NCI-H2171 (cell line): ENCODE data around the gene FEM1B.
"Not testable (repeated sequence)": the region's sequence is repeated elsewhere in the genome, so short reads cannot be mapped to it uniquely, and the experiment has no call there.

Experiments used
- DNase-seq: peaks from one replicate; lab custom pipeline; 2025; lab: John Stamatoyannopoulos, UW

Gene FEM1B

DNA sequence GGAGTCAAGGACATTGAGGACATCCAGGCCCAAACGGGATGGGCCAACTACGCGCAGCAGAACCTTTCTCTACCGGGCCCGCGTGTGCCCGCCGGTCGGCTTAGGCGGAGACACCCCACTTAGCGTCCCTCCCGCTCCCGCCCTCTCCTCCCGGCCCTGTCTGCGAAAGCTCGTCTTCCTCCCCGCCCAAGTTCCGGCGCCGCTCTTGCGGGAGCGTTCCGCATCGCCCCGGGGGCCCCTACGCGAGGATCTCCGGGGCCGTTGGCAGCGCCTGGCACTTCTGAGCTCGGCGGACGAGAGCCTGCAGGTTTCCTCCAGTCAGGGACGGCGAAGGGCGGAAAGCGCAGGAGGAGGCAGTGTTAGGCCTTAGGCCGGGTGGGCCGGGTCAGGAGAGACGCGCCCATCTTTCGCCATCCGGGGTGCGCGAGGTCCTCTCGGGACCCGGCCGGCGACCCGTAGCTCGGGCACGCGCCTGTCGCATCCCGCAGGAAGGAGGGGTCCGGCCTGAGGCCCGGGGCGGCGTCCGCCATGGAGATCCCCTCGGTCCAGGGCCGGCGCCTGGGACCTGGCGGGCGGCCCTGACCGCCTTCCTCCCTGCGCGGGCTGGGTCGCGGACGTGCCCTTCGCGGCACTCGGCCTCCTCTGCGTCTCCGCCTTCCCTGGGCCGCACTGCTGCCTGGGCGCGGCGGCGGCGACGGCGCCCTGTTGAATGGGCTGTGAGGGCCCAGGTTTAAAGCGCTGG lies at the start of gene FEM1B:
FEM1B (plus strand) TSS at position 143 of the 742 bp plus-strand sequence. CDS start 673 bp downstream, outside the sequence.
- DNase-seq = peak; percentile 93

DNA sequence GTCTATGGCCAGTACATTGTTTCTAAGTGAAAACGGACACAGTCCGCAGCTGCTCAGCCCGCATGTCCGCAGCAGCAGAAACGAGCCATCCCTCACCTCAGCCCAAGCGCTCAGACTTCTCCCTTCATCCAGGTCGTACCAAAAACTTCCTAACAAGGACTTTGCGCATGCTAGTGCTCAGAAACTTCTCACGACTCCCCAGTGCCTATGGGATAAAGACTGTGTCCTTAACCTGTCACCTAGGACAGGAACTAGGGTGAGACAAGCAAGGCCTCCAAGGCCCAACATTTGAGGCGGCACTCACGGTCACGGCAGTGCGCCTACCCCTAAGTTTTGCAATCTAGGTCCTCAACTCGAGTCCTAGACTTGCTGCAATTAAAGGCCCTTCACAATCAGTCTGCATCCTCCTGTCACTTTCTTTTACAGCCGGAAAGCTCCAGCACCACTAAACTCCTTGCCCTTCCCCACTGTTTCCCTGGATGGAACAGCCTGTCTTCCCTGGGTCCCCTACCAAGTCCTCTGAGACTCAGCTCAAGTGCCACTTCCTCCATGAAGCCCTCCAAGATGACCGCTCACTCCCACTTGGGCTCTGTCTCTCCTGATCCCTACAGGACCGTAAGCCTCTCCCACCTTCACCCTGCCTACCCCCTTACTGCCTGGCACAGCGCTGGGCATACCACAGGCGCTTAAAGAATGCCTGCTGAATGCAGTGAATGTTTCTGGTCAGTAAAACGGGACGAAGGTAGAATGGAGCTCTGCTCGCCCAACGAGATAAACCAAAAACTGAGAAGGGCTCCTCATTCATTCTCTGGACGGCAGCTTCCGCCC lies 49.2 kb upstream of the FEM1B start:
- DNase-seq = no peak

DNA sequence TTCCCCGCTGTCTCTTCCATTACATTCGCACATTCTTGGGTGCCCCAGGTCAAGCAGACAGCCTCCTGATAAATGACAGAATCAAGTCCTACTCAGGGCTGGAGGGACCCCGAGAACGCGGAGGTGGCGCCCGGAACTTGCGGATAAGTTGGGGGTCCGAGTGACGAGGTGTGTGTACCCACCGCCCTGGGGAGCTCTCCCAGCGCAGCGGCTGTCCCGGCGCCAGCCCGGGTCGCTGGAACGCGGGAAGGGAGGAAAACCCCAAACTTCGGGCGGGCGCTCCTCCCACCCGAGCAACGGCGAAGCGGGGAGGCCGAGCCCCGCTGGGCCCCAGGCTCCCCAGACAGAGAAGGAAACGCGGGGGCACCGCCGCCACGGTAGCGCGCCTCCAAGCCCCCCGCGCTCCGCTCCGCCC lies 48.6 kb upstream of the FEM1B start:
- DNase-seq = no peak

DNA sequence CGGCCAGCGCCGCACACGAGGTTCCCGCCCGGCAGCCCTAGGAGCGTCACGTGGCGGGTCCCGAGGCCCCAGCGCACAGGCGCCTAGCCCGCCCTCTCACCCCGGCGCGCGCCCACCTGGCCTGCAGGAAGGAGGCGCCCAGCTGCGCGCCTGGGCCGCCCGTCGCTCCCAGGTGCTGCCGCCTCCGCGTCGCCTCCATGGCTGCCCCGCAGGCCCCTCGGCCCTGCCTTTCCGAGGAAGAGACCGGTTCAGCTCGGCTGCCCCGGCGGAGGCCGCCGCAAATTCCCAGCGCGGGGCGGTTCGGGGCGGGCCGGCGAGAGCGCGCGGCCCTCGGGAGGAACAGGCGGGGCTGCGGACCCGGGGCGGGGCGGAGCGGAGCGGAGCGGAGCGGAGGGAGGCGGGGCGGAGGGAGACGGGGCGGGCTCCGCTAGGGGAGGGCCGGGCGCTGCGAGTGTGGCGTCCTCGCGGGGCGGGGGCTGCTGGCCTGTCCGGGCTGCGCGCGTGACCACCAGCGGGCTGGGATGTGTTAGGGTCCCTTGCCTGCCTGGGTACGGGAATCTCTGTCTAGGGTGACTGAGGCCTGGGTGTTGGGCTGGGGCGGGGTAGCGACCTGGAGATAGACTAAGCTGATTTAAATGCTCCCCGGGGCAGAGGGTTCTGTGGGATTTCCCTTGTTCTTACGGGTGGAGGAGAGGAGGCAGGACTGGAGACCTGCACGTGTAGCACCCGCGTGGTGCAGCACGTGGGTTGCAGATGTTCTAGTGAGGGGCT lies 48.0 kb upstream of the FEM1B start, which contains the start of gene CLN6:
CLN6 (minus strand) TSS at position 343 of the 771 bp plus-strand sequence; CDS start at position 199, 144 bp downstream.
- peak; percentile 89 for DNase-seq

DNA sequence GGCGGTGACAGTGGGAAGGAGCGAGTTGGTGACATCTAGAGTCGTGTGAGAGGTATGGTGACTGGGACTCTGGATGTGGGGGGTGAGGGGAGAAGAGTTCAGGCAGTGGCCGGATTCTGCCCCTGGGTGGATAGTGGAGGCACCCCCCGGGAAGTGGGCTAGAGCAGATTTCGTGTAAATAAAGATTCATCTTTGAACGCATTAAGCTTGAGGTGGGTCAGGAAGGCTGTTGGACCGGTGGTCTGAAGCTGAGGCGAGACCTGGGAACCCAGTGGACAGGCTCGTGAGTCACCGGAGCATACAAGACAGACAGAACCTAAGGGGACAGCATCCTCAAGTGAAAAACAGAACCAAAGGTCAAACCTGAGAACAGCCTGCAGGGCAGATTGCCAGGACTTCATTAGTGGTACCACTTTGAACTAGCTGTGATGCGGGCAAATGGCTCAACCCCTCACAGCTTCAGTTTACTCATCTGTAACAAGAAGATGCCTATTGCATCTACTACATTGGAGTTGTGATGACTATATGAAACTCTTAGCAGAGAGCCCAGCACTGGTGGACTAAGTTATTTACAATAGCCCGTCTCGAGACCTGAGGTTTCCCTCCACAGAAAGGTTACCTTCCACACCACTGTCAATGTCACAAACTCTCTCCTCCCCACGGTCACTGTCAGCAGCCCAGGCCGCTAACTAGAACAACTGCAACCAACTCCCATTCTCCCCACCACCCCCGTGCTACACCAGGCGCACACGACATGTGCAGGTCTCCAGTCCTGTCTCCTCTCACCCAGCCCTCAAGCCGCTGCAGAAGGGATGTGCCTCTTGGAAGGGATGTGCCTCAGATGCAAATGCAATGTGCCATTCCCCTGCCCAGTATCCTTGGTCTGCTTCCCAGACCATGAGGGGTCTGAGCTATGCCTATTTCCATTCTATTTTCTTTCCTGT lies 47.1 kb upstream of the FEM1B start:
- DNase-seq = peak; percentile 13

DNA sequence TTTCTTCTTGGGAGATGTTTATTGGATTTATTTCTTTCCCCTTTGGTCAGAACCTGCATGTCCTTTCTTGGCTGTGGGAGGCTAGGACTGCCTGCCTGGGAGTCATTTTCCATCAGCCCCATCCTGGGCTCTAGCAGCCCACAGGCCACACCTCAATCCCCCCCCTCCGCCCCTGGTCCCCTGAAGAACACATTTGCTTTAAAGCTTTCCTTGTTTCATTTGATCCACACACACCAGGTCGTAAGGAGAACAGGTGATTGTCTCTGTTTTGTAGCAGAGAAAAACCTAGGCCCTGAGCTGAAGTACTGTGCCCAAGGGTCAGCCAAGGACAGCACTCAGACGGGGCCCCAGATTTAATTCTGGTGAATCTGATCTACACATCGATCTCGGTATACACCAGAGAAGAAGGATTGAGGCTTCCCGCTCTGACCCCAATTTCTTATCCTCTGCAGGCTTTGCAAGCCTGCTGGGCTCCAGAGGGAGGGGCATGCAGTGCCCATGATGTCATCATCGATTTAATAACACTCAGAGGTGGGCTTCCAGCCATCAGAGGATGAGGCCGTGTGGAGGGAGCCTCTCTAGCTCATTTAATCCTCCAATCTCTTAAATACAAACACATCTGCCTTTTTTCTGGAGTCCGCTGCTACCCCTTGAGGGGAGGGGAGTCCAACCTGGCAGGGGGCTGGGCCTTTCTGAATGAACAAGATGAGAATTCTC lies 46.3 kb upstream of the FEM1B start:
- no peak for DNase-seq

DNA sequence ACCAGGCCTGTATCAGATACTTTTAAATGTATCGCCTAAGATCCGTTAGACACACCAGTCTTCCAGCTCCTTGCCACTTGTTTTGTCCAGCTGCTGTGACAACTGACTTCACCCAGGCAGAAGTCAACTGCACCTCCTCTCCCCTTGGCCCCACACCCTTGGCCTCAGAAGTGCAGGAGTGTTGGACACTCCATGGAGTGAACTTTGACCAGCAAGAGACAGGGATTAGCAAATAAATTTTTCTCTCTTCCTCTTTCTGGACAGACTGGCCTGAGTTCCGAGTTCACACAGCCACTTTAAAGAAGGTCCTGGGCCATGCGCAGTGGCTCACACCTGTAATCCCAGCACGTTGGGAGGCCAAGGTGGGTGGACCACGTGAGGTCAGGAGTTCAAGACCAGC lies 45.1 kb upstream of the FEM1B start:
- DNase-seq = no peak

DNA sequence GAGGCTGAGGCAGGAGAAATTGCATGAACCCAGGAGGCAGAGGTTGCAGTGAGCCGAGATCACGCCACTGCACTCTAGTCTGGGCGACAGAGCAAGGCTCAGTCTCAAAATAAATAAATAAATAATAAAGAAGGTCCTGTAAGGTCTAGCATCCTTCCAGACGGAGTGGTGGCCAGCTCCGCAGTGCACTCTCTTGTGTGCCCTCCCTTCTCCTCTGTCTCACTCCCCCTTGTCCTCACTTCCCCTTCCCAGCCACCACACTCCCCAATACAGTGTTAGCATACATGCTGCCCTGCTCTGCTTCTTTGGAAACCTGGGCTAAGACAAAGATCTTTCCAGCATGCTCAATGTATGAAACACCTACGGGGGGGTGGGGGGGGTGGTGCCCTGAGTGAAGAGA lies 44.6 kb upstream of the FEM1B start:
- no peak for DNase-seq

DNA sequence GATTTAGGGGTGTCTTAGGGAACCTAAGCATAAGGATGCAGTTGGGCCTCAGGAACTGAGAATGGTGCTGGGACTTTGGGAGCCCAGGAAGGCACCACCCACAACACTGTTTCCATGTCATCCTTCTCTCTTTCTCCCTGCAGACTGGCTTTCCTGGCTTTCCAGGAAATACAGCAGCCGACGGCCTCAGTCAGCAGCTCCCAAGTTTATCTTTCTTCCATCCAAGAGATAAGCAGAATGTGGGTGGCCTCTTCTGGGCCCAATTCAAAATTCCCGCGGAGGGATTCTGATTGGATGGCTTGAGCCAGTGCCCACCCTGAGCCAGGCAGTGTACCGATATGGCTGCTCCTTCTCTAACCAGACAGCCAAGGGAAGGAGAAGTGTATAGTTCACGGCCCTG lies 43.5 kb upstream of the FEM1B start:
- DNase-seq = no peak

DNA sequence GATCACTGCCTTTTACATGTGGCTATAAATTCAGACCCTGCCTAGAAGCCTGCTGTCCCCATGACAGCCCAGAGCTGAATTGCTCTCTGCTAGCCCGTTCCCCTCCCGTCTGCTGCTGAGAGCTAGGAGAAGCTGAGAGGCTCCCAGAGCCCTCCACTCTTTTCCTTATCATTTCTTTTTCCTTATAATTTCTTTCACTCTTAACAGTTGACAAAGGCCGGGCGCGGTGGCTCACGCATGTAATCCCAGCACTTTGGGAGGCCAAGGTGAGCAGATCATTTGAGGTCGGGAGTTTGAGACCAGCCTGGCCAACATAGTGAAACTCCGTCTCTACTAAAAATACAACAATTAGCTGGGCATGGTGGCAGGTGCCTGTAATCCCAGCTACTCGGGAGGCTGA lies 43.0 kb upstream of the FEM1B start:
- DNase-seq = not testable (repeated sequence)

DNA sequence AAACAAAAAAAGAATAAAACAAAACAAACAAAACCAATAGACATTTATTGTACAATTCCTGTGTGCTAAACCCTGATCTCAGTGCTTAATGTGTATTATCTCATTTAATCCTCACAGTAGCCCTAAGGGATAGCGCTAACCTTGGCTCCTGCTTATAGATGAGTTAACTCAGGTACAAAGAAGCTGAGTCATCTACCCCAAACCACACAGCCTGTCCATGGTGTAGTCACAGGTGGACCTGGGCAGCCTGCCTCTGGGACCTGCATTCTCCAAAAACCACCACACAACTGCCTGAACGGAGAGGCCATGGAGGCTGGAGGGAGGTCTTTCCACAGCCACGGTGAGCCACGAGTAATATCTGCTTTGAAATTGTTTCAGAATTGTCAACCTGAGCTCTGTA lies 42.5 kb upstream of the FEM1B start:
- DNase-seq = no peak

DNA sequence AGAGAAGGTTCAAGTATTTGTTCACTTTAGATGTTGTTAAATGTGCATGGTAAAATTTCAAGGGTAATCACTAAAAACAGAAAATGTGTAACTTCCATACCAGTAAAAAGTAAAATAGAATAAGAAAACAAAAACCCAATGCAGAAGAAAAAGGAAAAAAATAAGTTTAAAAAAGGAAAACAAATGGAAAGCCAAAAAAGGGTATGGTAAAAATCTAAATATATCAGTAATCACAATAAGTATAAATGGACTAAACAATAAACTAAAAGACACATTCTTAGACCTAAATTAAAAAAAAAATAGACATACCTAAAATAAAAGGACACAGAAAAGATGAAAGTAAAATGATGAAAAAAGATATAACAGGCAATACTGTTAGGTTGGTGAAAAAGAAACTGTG lies 38.5 kb upstream of the FEM1B start:
- DNase-seq = no peak

DNA sequence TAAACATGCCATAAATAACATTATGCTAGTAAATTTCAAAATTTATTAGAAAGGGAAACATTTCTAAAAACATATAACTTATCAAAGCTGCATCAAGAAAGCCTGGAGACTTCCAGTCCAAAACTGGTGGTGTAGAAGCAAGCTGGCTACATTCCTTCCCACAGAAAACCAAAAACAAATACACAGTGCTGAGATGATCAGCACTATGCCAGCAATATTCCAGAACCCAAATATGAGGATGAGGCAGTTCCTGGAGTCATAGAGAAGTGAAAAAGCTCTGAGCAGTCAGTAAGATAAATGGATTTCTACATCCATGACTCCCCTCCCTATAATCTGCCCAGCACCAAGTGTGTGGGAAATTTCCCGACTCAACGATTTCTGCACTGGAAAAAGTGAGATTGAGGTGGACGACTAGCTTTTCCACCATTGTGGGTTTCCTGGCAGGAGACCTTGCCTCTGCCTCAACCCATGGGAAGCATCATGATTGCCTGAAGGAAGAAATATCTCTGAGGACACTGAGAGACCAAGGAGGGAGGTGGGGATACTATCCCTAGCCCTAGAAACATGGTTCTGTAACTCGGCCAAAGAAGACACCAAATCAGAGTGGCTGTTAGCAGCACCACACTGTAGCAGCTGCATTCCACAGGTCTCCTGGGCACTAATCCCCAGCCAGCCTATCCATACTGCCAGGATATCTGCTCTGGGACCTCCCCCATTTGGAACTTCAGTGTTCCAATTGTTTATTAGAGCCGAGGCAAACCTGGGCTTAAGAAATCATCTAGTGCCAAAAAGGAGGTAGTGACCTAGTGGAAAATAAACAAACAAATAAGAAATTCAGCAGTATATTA lies 36.2 kb upstream of the FEM1B start:
- DNase-seq = no peak

DNA sequence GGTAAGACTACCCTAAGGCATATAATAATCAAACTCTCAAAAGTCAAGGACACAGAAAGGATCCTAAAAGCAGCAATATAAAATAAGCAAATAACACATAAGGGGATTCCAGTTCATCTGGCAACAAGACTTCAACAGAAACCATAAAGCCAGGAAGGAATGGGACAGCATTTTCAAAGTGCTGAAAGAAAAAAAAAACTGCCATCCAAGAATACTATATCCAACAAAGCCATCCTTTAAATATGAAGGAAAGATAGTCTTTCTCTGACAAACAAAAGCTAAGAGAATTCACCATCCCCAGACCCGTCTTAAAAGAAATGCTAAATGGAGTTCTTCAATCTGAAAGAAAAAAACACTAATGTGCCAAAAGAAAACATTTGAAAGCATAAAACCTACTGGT lies 33.3 kb upstream of the FEM1B start:
- no peak for DNase-seq

DNA sequence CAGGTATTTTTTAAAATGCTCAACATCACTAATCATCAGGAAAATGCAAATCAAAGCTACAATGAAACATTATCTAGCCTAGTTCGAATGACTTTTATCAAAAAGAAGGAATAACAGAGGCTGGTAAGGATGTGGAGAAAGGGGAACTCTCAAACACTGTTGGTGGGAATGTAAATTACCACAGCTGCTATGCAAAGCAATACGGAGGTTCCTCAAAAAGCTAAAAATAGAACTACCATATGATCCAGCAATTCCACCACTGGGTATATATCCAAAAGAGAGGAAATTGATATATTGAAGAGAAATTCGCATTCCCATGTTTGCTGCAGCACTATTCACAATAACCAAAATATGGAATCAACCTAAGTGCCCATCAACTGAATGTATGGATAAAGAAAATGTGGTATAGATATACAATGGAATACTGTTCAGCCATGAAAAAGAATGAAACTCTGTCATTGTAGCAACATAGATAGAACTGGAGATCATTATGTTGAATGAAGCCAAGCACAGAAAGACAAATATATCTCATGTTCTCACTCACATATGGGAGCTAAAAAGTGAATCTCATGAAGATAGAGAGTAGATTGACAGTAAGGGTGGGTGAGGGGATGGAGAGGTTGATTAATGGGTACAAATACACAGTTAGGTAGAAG lies 28.4 kb upstream of the FEM1B start:
- DNase-seq = no peak

DNA sequence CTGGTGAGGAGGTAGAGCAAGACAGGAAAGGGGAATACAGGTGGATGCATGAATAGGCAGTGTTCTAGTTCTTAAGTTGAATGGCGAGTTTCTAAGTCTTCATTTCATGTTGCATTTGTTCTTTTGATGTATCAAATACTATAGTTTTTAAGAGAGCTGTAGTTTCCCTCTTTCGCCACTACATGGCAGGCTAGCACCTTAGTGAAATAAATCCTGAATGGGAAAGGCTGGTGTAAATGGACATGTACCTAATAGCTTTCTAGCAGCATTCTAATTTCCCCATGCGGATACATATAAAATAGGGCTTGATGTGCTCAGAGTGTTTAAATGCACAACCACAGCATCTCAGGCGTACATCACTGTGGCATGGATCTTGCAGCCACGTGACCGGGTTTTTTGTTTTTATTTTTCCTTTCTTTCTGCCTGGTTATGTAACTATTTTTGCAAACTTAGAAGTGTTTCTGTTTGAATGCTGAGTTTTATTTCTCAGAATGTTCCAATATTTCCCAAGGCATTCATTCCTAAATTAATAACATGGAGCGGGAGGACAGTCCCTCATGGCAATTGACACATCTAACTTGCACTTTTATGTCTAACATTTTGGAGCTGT lies 24.5 kb upstream of the FEM1B start:
- peak; percentile 53 for DNase-seq

DNA sequence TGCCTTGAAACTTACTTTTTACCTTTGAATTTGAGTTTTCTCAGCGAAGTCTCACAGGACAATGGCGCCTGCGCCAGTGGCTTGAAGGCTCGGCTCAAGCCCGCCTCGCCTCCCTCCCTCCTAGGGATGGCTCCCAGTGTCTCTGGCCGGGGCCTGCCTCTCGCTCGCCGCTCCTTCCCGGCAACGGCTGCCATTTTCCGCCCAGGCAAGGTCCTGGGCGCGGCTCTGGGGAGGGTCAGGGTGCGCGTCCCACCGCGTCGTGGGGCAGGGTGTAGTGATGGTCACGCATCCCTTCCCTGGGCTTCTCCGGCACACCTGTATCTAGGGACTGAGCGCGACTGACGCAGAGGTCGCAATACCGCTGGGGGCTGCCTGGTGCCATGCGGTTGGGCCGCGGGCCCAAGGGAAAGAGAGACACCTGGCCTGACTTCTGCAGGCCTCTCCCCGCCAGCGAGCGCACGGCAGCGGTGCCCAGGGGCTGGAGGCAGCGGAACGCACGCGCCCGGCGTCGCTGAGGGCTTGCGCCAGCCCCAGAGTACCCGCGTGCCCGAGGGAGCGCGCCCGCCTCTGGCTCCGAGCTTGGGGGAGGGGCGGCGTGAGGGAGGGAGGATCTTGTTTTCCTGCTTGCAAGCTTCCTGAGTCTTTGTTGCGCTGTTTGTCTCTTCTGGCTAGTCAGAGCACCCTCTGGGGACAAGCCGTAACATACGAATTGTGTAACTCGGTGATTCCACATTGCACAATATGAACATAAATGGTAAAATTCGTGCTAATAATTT lies 20.7 kb upstream of the FEM1B start:
- no peak for DNase-seq

DNA sequence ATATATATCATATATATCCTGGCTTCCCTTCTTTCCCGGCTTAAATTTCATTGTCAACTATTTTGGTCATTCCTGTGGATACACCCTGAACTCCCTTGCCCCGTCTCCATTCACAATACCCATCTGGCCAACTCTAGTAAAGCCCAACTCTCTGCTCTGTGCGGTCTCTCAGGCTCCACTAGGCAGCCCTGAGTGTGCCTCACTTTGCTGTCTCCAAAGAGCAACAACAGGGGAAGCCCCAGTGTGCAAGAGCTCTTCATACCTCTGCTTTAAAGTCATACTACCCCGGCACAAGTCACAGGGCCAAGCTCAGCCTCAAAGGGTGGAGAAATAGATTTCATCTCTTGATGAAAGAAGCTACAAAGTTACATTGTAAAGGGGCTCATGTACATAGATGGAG lies 18.9 kb upstream of the FEM1B start:
- DNase-seq = no peak
